Fibroblast of lung (primary cell): ENCODE measurements around the gene UBTFL1. TPM values are rescaled to one million over a fixed set of nuclear protein-coding genes. Genes with fewer than 3 reads are reported as not detected.
"Not testable (repeated sequence)": the region's sequence is repeated elsewhere in the genome, so short reads cannot be mapped to it uniquely, and the experiment has no call there.

Experiments used
- DNase-seq, 2 donors: peaks; one replicate each; pipeline versions ENCODE4 v3.0.0 to v3.0.0-alpha.2; 2010; ENCODE audit warnings: low read depth in 2 of 2
- H2AFZ ChIP-seq: 2 replicates; pipeline ENCODE4 v1.5.1; 2012; ENCODE audit warnings: low read length, control low read depth, inconsistent platforms
- H3K27ac ChIP-seq: 2 replicates; pipeline ENCODE4 v1.5.1; 2011; ENCODE audit warnings: low read length, control low read depth; ENCODE audit not compliant: insufficient read depth
- H3K27me3 ChIP-seq: 2 replicates; pipeline ENCODE4 v1.5.1; 2011; ENCODE audit warnings: mild to moderate bottlenecking, low read length; ENCODE audit not compliant: control insufficient read depth, insufficient read depth
- H3K36me3 ChIP-seq: 2 replicates; pipeline ENCODE4 v1.5.1; 2011; ENCODE audit warnings: low read length; ENCODE audit not compliant: control insufficient read depth, insufficient read depth
- H3K4me1 ChIP-seq: 2 replicates; pipeline ENCODE4 v1.5.1; 2011; ENCODE audit warnings: low read length; ENCODE audit not compliant: control insufficient read depth, insufficient read depth; ENCODE audit errors: extremely low read depth
- H3K4me2 ChIP-seq: 2 replicates; pipeline ENCODE4 v1.5.1; 2011; ENCODE audit warnings: low read length, control low read depth; ENCODE audit not compliant: insufficient read depth; ENCODE audit errors: extremely low read depth
- H3K4me3 ChIP-seq, 4 experiments: fragments of 200-600 bp in 1 of 4; sonication (generic) in 1 of 4; replicated peaks in 1 of 4; 2 replicates each; pipeline ENCODE4 v1.5.1; 2011 to 2016; ENCODE audit warnings: low read length in 4 of 4, low read depth in 3 of 4, mild to moderate bottlenecking in 3 of 4, control low read depth in 2 of 4, inconsistent platforms in 1 of 4, mixed read lengths in 1 of 4; ENCODE audit not compliant: insufficient read depth in 1 of 4; ENCODE audit errors: control extremely low read depth in 1 of 4
- H3K79me2 ChIP-seq: 2 replicates; pipeline ENCODE4 v1.5.1; 2012; ENCODE audit warnings: mild to moderate bottlenecking, low read length, inconsistent platforms; ENCODE audit not compliant: control insufficient read depth, insufficient read depth
- H3K9ac ChIP-seq: 2 replicates; pipeline ENCODE4 v1.5.1; 2011; ENCODE audit warnings: mild to moderate bottlenecking, low read length, control low read depth; ENCODE audit not compliant: insufficient read depth
- H3K9me3 ChIP-seq: 2 replicates; pipeline ENCODE4 v1.5.1; 2012; ENCODE audit warnings: low read depth, low read length; ENCODE audit not compliant: control insufficient read depth, insufficient read depth
- H4K20me1 ChIP-seq: 2 replicates; pipeline ENCODE4 v1.5.1; 2011; ENCODE audit warnings: low read length; ENCODE audit not compliant: control insufficient read depth, insufficient read depth; ENCODE audit errors: extremely low read depth
- CTCF ChIP-seq, 2 donors: IDR thresholded peaks in 1 of 2; conservative IDR thresholded peaks in 1 of 2; 1 replicate in 1 of 2; 2 replicates in 1 of 2; pipeline ENCODE4 v1.5.1; 2011 to 2012; ENCODE audit warnings: low read length in 2 of 2, control low read depth in 1 of 2, inconsistent platforms in 1 of 2, low read depth in 1 of 2, mild to moderate bottlenecking in 1 of 2
- EZH2 ChIP-seq: IDR thresholded peaks from 2 replicates; pipeline ENCODE4 v1.5.1; 2012; ENCODE audit warnings: low read length, control low read depth, mild to moderate bottlenecking; ENCODE audit errors: missing control alignments
- polyA plus RNA-seq, 2 donors: library from polyadenylated mRNA; depleted of rRNA in 1 of 2; stranded (reverse) in 1 of 2; unstranded in 1 of 2; fragments of >200 nt; gene quantifications; 2 replicates each; pipeline ENCODE4 v1.2.1, GENCODE V29; 2011 to 2012; ENCODE audit warnings: missing spikeins in 1 of 2
- total RNA-seq: library from RNA; depleted of rRNA; stranded (reverse); fragments of >200 nt; gene quantifications from 2 replicates; pipeline ENCODE4 v1.2.1, GENCODE V29; 2014

Gene UBTFL1
- total and polyA plus RNA-seq, 2 donors (not counting 1 experiment from before 2014, with no cell fraction given) = not detected

- not testable (repeated sequence) for H3K9me3 ChIP-seq, H2AFZ ChIP-seq, H3K4me2 ChIP-seq, H3K4me1 ChIP-seq, H3K27me3 ChIP-seq, H3K4me3 ChIP-seq, H4K20me1 ChIP-seq, H3K27ac ChIP-seq, H3K79me2 ChIP-seq, H3K9ac ChIP-seq, H3K36me3 ChIP-seq, DNase-seq
These were observed 12.5 kb downstream of the UBTFL1 start for GRCh38 chr11:90098261-90098660.

- Histone ChIP-seq H3K9me3 (no peaks in the 10 kb centered on the region), H3K36me3 (no peaks in the 10 kb centered on the region), H2AFZ (no peak overlapping the region), H3K9ac (no peak overlapping the region), H3K4me3 (no peak overlapping the region), H3K4me2 (no peak overlapping the region), H3K27ac (no peak overlapping the region), H4K20me1 (no peaks in the 10 kb centered on the region), H3K4me1 (no peaks in the 10 kb centered on the region), H3K27me3 (no peaks in the 10 kb centered on the region), H3K79me2 (no peaks in the 10 kb centered on the region)
- TF ChIP-seq EZH2 (no peak), CTCF (conservative IDR thresholded peaks at IDR 0.05 in 1 of 2, IDR thresholded peaks at IDR 0.05 in 1 of 2; ENCODE audit: low read depth in 1 of 2, low read length in 2 of 2) (no peak)
- DNase-seq = no peak
These were observed 14.7 kb downstream of the UBTFL1 start for GRCh38 chr11:90100431-90100830.

GRCh38 chr11:90113541-90113940 is 27.8 kb downstream of the UBTFL1 start:
- H2AFZ ChIP-seq = no peak overlapping the region
- H3K27ac ChIP-seq = no peak overlapping the region
- no peaks in the 10 kb centered on the region for H4K20me1 ChIP-seq
- H3K36me3 ChIP-seq = no peaks in the 10 kb centered on the region
- H3K9ac ChIP-seq = no peak overlapping the region
- no peak overlapping the region for H3K4me3 ChIP-seq
- no peaks in the 10 kb centered on the region for H3K27me3 ChIP-seq
- H3K9me3 ChIP-seq = no peaks in the 10 kb centered on the region
- H3K4me2 ChIP-seq = no peak overlapping the region
- no peaks in the 10 kb centered on the region for H3K4me1 ChIP-seq
- peak in 1 of 2 donors; percentile 14 for DNase-seq
- H3K79me2 ChIP-seq = no peaks in the 10 kb centered on the region
- TF ChIP-seq EZH2 (no peak), CTCF (conservative IDR thresholded peaks at IDR 0.05 in 1 of 2, IDR thresholded peaks at IDR 0.05 in 1 of 2; ENCODE audit: low read depth in 1 of 2, low read length in 2 of 2) (peak in 1 of 2 donors; percentile 30)
